ENCODE results near the gene NTN4.
"Not testable (repeated sequence)": the region's sequence is repeated elsewhere in the genome, so short reads cannot be mapped to it uniquely, and the experiment has no call there.

NTN4 gene

DNA sequence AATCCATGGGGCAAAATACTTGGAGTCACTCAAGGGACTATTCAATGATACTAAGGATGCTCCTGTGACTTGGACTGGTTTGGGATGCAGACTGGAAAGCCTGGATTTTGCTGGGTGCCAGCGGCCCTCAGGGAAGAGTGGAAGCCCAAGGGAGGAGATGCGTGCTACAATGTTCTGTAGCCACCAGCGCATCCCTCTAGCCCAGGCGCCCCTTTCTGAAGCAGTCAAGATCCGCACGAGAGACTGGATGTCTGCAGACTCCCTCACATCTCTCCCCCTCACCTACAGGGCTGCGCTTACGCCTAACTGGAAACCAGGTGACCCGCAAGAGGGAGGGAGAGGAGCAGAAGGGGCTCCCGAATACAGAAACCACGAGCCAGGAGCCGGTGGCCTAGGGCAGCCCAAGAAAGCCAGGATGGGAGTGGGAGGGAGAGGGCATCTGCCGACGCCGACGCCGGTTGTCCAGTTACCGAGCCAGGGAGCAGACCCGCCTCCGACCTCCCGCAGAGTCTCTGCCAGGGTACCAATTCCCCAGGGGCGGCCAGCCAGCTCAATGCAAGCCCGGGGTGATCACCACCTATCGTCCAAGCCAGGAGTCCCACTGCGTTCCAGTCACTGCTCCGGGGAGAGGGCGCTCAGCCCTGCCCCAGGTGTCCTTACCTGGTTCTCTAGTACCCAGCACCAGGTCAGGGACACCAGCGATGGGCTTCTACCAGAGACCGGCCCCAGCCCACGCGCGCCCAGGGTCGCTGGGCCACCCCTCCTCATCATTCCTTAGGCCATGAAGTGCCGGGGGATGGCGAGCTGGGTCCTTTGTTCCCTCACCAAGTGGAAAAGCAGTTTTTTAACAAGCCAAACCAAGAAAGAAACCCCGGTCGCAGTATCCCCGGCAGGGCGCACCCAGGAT, 1.2 kb downstream of the NTN4 start:
- DNase-seq (ENCODE audit: extremely low read depth, insufficient read length), result peak; percentile 1
- H3K36me3 ChIP-seq (ENCODE audit: control insufficient read depth, insufficient read depth, low read length), result no peaks in the 10 kb centered on the region
- H3K27me3 ChIP-seq (replicated peaks; ENCODE audit: control insufficient read depth, insufficient read depth, low read length), result peaks cover 2% of the 10 kb centered on the region
- TF ChIP-seq, protein P1, sequence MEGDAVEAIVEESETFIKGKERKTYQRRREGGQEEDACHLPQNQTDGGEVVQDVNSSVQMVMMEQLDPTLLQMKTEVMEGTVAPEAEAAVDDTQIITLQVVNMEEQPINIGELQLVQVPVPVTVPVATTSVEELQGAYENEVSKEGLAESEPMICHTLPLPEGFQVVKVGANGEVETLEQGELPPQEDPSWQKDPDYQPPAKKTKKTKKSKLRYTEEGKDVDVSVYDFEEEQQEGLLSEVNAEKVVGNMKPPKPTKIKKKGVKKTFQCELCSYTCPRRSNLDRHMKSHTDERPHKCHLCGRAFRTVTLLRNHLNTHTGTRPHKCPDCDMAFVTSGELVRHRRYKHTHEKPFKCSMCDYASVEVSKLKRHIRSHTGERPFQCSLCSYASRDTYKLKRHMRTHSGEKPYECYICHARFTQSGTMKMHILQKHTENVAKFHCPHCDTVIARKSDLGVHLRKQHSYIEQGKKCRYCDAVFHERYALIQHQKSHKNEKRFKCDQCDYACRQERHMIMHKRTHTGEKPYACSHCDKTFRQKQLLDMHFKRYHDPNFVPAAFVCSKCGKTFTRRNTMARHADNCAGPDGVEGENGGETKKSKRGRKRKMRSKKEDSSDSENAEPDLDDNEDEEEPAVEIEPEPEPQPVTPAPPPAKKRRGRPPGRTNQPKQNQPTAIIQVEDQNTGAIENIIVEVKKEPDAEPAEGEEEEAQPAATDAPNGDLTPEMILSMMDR (IDR thresholded peaks at IDR 0.05; ENCODE audit: insufficient read depth, low read length, poor library complexity, severe bottlenecking), result no peak
- no peak overlapping the region for H3K4me3 ChIP-seq (replicated peaks; ENCODE audit: low read depth, low read length)

DNA sequence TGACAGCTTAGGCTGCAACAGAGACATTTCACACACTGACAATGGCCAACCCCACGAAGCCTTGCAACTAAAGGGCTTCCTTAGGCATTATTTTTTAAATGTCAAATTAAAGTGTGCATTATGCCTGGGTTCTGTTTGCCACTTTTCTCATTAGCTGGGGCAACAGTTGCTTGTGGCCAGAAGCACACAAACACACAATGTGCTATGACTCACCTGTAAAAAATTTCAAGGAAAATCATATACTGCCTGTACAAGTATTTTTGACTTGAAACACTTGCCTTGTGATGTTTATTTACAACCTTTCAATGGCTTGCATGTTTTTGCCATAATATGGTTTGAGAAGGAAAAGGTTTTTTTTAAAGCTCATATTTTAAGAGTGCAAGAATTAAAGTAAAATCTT, 1.9 kb downstream of the NTN4 start:
- Histone ChIP-seq H3K27me3 (replicated peaks; ENCODE audit: control insufficient read depth, insufficient read depth, low read length) (peaks cover 2% of the 10 kb centered on the region), H3K36me3 (ENCODE audit: control insufficient read depth, insufficient read depth, low read length) (no peaks in the 10 kb centered on the region), H3K4me3 (replicated peaks; ENCODE audit: low read depth, low read length) (no peak overlapping the region)
- DNase-seq (ENCODE audit: extremely low read depth, insufficient read length), result no peak
- TF ChIP-seq, protein P1 (IDR thresholded peaks at IDR 0.05; ENCODE audit: insufficient read depth, low read length, poor library complexity, severe bottlenecking), result no peak

DNA sequence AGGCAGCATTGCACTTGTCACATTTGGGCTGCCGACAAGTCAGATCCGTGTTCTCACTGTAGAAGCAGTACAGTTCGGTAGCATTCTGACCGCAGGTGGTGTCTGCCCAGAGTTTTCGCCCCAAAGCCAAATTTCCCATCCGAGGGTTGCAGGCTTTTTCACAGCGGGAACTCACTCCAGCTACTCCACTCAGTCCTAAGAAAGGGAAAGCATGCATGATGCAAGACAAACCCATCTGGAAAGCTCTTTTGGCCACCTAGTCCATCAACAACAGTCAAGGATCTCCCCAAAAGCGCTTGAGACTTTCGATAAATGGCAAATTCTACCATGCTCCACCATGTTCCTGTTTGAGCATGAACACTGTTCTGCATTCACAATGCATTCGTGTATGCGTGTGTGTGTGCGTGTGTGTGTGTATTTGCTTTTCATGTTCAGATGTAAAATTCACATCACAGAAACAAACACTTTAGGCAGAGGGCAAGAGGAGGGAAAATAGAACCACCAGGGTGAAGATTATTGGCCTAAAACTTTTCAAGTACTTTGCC, 3.2 kb downstream of the NTN4 start:
- peaks cover 2% of the 10 kb centered on the region for H3K27me3 ChIP-seq (replicated peaks; ENCODE audit: control insufficient read depth, insufficient read depth, low read length)
- H3K4me3 ChIP-seq (replicated peaks; ENCODE audit: low read depth, low read length), result no peak overlapping the region
- no peak for DNase-seq (ENCODE audit: extremely low read depth, insufficient read length)
- no peaks in the 10 kb centered on the region for H3K36me3 ChIP-seq (ENCODE audit: control insufficient read depth, insufficient read depth, low read length)
- TF ChIP-seq, protein P1 (IDR thresholded peaks at IDR 0.05; ENCODE audit: insufficient read depth, low read length, poor library complexity, severe bottlenecking), result no peak

DNA sequence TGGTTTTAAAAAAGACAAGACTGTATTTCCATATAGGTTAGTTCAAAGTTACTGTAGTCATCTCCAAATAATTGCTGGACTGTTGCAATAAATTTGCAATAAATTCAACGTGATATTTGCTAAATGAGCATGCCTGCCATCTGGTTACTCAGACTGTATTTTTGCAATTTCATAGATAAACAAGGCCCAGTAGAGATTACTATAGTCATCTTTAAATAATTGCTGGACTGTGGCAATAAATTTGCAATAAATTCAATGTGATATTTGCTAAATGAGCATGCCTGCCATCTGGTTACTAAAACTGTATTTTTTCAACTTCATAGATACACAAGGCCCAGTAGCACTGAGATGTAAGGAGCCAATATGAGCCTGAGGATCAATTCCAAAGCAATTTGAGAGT, 5.6 kb downstream of the NTN4 start:
- Histone ChIP-seq H3K36me3 (ENCODE audit: control insufficient read depth, insufficient read depth, low read length) (no peaks in the 10 kb centered on the region), H3K4me3 (replicated peaks; ENCODE audit: low read depth, low read length) (no peak overlapping the region), H3K27me3 (replicated peaks; ENCODE audit: control insufficient read depth, insufficient read depth, low read length) (peaks cover 2% of the 10 kb centered on the region)
- TF ChIP-seq, protein P1 (IDR thresholded peaks at IDR 0.05; ENCODE audit: insufficient read depth, low read length, poor library complexity, severe bottlenecking), result no peak
- DNase-seq (ENCODE audit: extremely low read depth, insufficient read length), result no peak

DNA sequence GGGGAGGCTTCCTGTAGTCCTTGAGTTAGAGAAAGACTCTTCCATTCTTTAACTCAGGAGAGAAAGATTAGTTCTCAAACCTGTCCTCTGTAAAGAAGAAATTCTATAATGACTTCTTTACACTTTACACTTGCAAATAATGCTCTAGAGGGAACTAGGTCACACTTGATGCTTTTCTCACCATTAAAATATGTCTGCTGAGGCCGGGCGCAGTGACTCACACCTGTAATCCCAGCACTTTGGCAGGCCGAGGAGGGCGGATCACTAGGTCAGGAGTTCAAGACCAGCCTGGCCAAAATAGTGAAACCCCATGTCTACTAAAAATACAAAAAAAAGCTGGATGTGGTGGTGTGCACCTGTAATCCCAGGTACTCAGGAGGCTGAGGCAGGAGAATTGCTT, 6.3 kb downstream of the NTN4 start:
- Histone ChIP-seq H3K4me3 (replicated peaks; ENCODE audit: low read depth, low read length) (no peak overlapping the region), H3K27me3 (replicated peaks; ENCODE audit: control insufficient read depth, insufficient read depth, low read length) (peaks cover 2% of the 10 kb centered on the region), H3K36me3 (ENCODE audit: control insufficient read depth, insufficient read depth, low read length) (no peaks in the 10 kb centered on the region)
- DNase-seq (ENCODE audit: extremely low read depth, insufficient read length), result no peak
- TF ChIP-seq, protein P1 (IDR thresholded peaks at IDR 0.05; ENCODE audit: insufficient read depth, low read length, poor library complexity, severe bottlenecking), result no peak

DNA sequence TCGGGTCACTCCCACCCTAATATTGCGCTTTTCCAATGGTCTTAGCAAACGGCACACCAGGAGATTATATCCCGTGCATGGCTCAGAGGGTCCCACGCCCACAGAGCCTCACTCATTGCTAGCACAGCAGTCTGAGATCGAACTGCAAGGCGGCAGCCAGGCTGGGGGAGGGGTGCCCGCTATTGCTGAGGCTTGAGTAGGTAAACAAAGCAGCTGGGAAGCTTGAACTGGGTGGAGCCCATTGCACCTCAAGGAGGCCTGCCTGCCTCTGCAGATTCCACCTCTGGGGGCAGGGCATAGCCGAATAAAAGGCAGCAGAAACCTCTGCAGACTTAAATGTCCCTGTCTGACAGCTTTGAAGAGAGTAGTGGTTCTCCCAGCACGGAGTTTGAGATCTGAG, 15.1 kb downstream of the NTN4 start:
- not testable (repeated sequence) for H3K4me3 ChIP-seq (replicated peaks; ENCODE audit: low read depth, low read length); H3K36me3 ChIP-seq (ENCODE audit: control insufficient read depth, insufficient read depth, low read length); H3K27me3 ChIP-seq (replicated peaks; ENCODE audit: control insufficient read depth, insufficient read depth, low read length); DNase-seq (ENCODE audit: extremely low read depth, insufficient read length)
